Measurements from ENCODE around the gene NOX3. TPM values are rescaled to one million over a fixed set of nuclear protein-coding genes. Genes with fewer than 3 reads are reported as not detected.

The NOX3 gene
- total and polyA plus RNA-seq, 10 of the 15 experiments (the other 5 are each of a cell fraction or from before 2014, with no cell fraction given), result not detected

DNA sequence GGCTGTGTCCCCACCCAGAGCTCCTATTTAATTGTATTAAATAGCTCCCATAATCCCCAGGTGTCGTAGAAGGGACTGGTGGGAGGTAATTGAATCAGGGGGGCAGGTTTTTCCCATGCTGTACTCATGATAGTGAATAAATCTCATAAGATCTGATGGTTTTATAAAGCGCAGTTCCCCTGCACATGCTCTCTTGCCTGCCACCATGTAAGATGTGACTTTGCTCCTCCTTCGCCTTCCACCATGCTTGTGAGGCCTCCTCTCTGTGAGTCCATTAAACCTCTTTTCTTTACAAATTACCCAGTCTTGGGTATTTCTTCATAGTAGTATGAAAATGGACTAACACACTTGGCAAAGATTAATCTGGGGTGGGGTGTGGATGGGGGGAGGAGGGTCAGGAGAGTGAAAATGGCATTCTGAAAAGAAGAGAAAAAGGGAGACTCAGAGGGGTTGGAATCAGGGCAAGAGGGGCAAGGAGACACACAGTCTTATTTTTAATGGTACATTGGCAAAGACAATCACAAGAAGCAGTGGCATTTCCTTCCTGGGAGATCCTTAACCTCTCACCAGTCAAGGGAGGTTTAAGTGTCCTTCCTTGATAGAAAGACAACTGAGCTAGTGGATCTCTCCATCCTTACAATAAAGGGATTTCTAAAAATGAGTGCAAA is 37.5 kb upstream of the NOX3 start:
- Histone ChIP-seq H3K79me2 (ENCODE audit: control insufficient read depth, insufficient read depth, low read length) (no peaks in the 10 kb centered on the region), H3K36me3 (ENCODE audit: control insufficient read depth in 2 of 2, insufficient read depth in 2 of 2, low read length in 1 of 2) (no peaks in the 10 kb centered on the region), H3K9me3 (replicated peaks; ENCODE audit: control insufficient read depth, insufficient read depth, low read length) (peaks cover 2% of the 10 kb centered on the region; the same call in 1 of the 3 replicates), H3K4me1 (ENCODE audit: control insufficient read depth, insufficient read depth, low read length) (peaks cover 5% of the 10 kb centered on the region; the same call in 1 of the 2 replicates), H2AFZ (ENCODE audit: control insufficient read depth, low read depth, low read length) (no peak overlapping the region), H3K27ac (ENCODE audit: control insufficient read depth, insufficient read depth) (no peak overlapping the region), H3K4me2 (ENCODE audit: control insufficient read depth, insufficient read depth) (0 out of 2 replicates have a peak overlapping the region, but pooled peaks have one; percentile 6), H3K27me3 (replicated peaks in 1 of 2; ENCODE audit: control insufficient read depth in 2 of 2, insufficient read depth in 2 of 2, low read length in 1 of 2) (no peaks in the 10 kb centered on the region), H3K9ac (ENCODE audit: control insufficient read depth, insufficient read depth, low read length) (no peak overlapping the region), H3K4me3 (no peak overlapping the region), H4K20me1 (ENCODE audit: control insufficient read depth, insufficient read depth) (no peaks in the 10 kb centered on the region)
- 0 out of 4 replicates have a peak, but pooled peaks of 1 of the 2 experiments have one; percentile 24 for TF ChIP-seq IKZF2 (IDR thresholded peaks at IDR 0.05)
- TF ChIP-seq CHD2 (IDR thresholded peaks at IDR 0.05; ENCODE audit: borderline replicate concordance, low read depth, low read length), result no peak
- in situ Hi-C loops (cut with MboI) (no loop called here), intact Hi-C loops (cut with micrococcal nuclease; ENCODE audit: unreplicated experiment) (no loop called here)
- ATAC-seq (peak; percentile 61), DNase-seq (ENCODE audit: low read depth, low spot score) (no peak), FAIRE-seq (no peak)
- ChIA-PET POLR2A (no interaction called here), SMC1A (ENCODE audit: uncharacterized antibody, unreplicated experiment) (interaction anchor here (2.1 to 3.0 kb wide), 3 partner anchors 14 to 164 kb away, joined by 4 to 30 read pairs (median 12); no protein-coding TSS in a partner anchor), CTCF (interaction anchor here (1.0 to 1.2 kb wide), 2 partner anchors 159 to 165 kb away, joined by 3 read pairs; no protein-coding TSS in a partner anchor), RAD21 (ENCODE audit: unreplicated experiment) (interaction anchor here (2.5 kb wide), 1 partner anchor 165 kb away, joined by 31 read pairs; no protein-coding TSS in a partner anchor)
- BruUV-seq (replicated peaks), result no TSS peak
- WGBS (ENCODE audit: insufficient coverage, insufficient replicate concordance, low lambda C conversion rate, missing lambda C conversion rate), result 68% methylated on average over 3 of the region's 3 CpGs

GRCh38 chr6:155492061-155492735 is 36.6 kb upstream of the NOX3 start:
- 63% methylated on average over 2 of the region's 2 CpGs for WGBS (ENCODE audit: insufficient coverage, insufficient replicate concordance, low lambda C conversion rate, missing lambda C conversion rate)
- no peaks in the 10 kb centered on the region for H3K27me3 ChIP-seq (replicated peaks in 1 of 2; ENCODE audit: control insufficient read depth in 2 of 2, insufficient read depth in 2 of 2, low read length in 1 of 2)
- H3K9ac ChIP-seq (ENCODE audit: control insufficient read depth, insufficient read depth, low read length), result no peak overlapping the region
- peaks cover 2% of the 10 kb centered on the region; the same call in 1 of the 3 replicates for H3K9me3 ChIP-seq (replicated peaks; ENCODE audit: control insufficient read depth, insufficient read depth, low read length)
- ChIA-PET CTCF (interaction anchor here (1.0 to 1.2 kb wide), 2 partner anchors 158 to 164 kb away, joined by 3 read pairs; no protein-coding TSS in a partner anchor), POLR2A (no interaction called here), RAD21 (ENCODE audit: unreplicated experiment) (no interaction called here), SMC1A (ENCODE audit: uncharacterized antibody, unreplicated experiment) (no interaction called here)
- peak; percentile 52 for FAIRE-seq
- no peak overlapping the region for H3K4me3 ChIP-seq
- no peak for ATAC-seq
- peaks cover 3% of the 10 kb centered on the region; the same call in 1 of the 2 replicates for H3K4me1 ChIP-seq (ENCODE audit: control insufficient read depth, insufficient read depth, low read length)
- intact Hi-C loops (cut with micrococcal nuclease; ENCODE audit: unreplicated experiment) (no loop called here), in situ Hi-C loops (cut with MboI) (no loop called here)
- TF ChIP-seq CTCF (IDR thresholded peaks at IDR 0.05 in 2 of 3, conservative IDR thresholded peaks at IDR 0.05 in 1 of 3; ENCODE audit: control insufficient read depth in 2 of 3, extremely low read depth in 1 of 3, insufficient read depth in 1 of 3, low read depth in 3 of 3, low read length in 3 of 3) (no peak), CREM (IDR thresholded peaks at IDR 0.05; ENCODE audit: low read depth) (no peak), POU2F2 (IDR thresholded peaks at IDR 0.05; ENCODE audit: borderline replicate concordance, low read depth, low read length) (no peak), MYB (IDR thresholded peaks at IDR 0.05; ENCODE audit: borderline replicate concordance, low read depth, low read length) (no peak), SREBF2 (IDR thresholded peaks at IDR 0.05; ENCODE audit: low read length) (no peak), KAT2A (conservative IDR thresholded peaks at IDR 0.05; ENCODE audit: control insufficient read depth, low read depth, low read length) (no peak), GABPA (IDR thresholded peaks at IDR 0.05; ENCODE audit: low read depth) (no peak), HDAC2 (IDR thresholded peaks at IDR 0.05) (no peak)
- no TSS peak for BruUV-seq (replicated peaks)
- no peaks in the 10 kb centered on the region for H3K79me2 ChIP-seq (ENCODE audit: control insufficient read depth, insufficient read depth, low read length)
- no peaks in the 10 kb centered on the region for H4K20me1 ChIP-seq (ENCODE audit: control insufficient read depth, insufficient read depth)
- no peak overlapping the region for H2AFZ ChIP-seq (ENCODE audit: control insufficient read depth, low read depth, low read length)
- no peak overlapping the region for H3K27ac ChIP-seq (ENCODE audit: control insufficient read depth, insufficient read depth)
- no peak overlapping the region for H3K4me2 ChIP-seq (ENCODE audit: control insufficient read depth, insufficient read depth)
- no peaks in the 10 kb centered on the region for H3K36me3 ChIP-seq (ENCODE audit: control insufficient read depth in 2 of 2, insufficient read depth in 2 of 2, low read length in 1 of 2)
- DNase-seq (ENCODE audit: low read depth, low spot score), result no peak
